HG03025 (cell line): Measurements from ENCODE around the gene ZNF423.

ENCODE experiments used
- ATAC-seq: cut with Tn5 transposase; IDR thresholded peaks from one replicate; pipeline ENCODE4 v1.9.1; 2021; ENCODE audit warnings: mild to moderate bottlenecking, moderate library complexity; ENCODE audit not compliant: unreplicated experiment, low FRiP score

The ZNF423 gene

GRCh38 chr16:49617710-49618330 is 238.1 kb downstream of the ZNF423 start:
- ATAC-seq: no peak

- no peak for ATAC-seq
Observed at GRCh38 chr16:49617016-49617629, 238.8 kb downstream of the ZNF423 start.

DNA sequence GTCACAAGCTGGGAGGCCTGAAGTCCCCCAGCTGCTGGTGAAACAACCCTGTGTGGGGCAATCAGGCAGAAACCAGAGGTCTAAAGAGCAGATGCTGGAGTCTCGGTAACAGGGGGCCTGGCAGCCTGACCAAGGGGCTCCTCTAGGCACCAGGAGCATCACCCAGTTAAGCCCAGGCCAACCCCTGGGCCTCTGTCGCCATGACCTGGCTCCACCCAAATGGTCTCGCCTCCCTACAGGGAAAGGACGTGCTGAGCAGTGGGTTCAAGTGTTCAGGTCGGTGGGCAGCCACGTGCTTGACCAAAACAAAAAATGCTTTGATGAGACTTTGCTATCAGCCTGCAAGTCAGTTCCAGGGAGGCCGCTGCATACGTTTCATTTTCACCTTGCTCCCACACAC is 240.3 kb downstream of the ZNF423 start:
- ATAC-seq: no peak

- ATAC-seq: no peak
Observed at GRCh38 chr16:49610983-49611382, 244.9 kb downstream of the ZNF423 start.

DNA sequence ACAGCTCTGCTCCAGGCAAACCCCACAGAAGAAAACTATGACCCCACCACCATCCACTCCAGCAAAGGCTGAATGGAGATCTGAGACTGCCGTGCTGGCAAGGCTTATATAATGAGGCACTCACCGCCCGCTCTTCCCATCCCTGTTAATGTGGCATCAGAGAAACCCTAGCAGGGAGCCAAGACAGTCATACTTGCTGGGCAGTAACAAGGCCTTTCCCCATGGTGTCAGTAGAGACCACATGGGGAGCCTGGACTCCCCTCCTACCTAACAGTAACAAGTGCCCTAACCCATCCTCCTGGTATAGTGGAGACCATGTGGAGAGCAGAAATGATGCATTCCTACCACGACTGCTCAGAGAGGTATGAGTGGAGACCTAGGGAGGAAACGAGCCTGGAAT is 247.1 kb downstream of the ZNF423 start:
- ATAC-seq: no peak

- ATAC-seq: no peak
Observed at GRCh38 chr16:49608098-49608497, 247.8 kb downstream of the ZNF423 start.

- ATAC-seq: no peak
Observed at GRCh38 chr16:49605536-49606254, 250.2 kb downstream of the ZNF423 start.

- ATAC-seq: no peak
Observed at GRCh38 chr16:49604602-49605001, 251.3 kb downstream of the ZNF423 start.

DNA sequence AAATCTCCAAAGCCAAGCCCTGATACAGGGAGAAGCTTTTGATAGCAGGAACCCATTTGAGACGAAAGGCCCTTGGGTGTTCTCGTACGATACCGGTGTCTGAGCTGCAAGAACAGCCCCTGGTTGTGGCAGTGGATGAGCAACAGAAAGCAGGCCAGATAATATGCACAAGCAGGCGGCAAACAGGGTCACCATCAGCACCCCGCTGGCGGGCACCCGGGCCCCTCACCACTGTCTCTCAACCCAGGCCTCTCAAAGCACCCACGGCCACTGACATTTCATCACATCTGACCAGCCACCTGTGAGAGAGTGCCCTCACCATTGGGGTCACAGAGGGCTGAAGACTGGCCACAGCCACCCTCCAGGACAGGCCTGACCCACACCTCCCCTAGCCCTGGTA is 252.0 kb downstream of the ZNF423 start:
- ATAC-seq: no peak

GRCh38 chr16:49602976-49603310 is 253.0 kb downstream of the ZNF423 start:
- ATAC-seq: no peak

- ATAC-seq: no peak
Observed at GRCh38 chr16:49602201-49602975, 253.5 kb downstream of the ZNF423 start.

GRCh38 chr16:49601576-49601975 is 254.3 kb downstream of the ZNF423 start:
- ATAC-seq: no peak

- no peak for ATAC-seq
Observed at GRCh38 chr16:49600976-49601375, 254.9 kb downstream of the ZNF423 start.

DNA sequence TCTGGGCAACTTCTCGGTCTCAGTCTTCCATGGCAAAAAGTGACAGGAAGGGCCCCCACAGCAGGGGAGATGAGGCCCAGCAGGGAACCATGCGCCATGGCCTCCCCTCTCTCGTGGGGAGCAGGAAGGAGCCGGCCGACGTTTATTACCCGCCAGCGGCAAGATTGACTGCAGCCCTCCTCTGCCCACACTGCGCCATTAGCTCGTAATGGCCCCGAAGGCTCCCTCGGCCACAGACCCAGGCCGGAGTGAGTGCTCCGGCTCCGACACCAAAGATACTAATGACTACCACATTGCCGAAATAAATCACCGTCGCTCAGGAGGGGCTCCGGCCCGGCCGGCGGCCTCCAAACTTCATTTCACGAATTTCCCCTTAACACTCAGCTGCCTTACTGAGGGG is 255.4 kb downstream of the ZNF423 start:
- ATAC-seq: no peak

GRCh38 chr16:49599704-49600103 is 256.2 kb downstream of the ZNF423 start:
- no peak for ATAC-seq

DNA sequence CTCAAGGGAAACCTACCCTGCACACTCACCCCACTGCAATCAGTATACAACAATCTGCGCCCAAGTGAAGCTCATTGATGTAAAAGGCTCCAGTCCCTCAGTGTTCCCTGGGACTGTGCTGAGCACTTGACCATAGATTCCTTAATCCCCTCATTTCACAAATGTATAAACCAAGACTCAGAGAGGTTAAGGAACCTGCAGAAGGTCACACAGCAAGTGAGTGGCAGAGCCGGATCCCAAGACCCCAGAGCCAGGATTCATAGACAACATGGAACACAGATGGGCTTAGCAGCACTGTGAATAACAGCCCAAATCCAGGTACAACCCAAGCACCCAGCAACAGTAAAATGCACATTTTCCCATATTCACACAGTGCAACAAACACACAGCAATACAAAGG is 256.6 kb downstream of the ZNF423 start:
- ATAC-seq: no peak

GRCh38 chr16:49598383-49599170 is 257.3 kb downstream of the ZNF423 start:
- ATAC-seq: peak; percentile 81

DNA sequence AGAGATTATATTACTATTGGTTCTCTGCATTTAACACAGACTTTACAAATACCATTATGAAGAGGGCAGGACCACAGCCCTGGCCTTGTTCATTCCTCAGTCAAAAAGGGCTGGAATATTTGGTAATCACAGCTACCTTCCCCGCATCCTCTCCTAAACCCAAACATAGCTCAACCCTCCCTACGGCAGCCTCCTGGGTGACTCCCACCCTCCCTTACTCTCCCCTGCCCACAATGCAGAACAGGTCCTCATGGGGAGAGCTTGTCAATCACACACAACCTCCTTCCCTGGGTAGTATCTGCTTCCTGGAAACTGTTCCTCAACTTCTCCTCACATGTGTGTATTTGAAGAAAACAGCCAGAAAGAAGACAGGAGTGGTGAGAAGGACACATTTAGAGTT is 258.1 kb downstream of the ZNF423 start:
- ATAC-seq: no peak

DNA sequence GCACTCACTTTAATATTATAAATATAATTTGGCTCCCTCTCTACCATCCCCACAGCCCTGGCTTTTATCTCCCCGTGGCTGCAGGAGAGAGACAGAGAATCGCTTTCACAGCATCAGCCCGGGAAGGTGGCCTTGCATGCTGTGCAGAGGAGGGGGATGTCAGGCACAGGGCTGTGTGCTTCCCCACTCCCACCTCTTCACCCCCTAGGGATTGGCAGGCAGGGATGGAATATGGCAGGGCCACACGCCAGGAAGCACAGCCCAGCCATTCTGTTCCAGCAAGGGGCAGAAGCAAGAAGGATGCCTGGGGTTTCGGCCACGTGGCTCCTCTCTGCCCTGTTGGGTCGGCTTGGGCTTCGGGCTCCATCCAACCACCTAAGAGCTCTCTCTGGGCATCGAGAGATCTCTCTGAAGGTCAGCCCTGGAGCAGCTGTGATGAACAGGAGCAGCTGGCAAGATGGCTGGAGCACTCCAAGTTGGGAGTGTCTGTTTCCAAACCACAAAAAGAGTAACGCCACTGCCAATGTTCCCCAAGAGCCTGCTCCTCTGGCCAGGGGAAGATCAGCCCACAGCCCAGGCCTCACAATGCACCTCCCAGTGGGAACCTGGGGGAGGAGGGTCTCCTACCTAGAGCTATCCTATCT is 259.1 kb downstream of the ZNF423 start:
- no peak for ATAC-seq

- no peak for ATAC-seq
Observed at GRCh38 chr16:49596068-49596467, 259.8 kb downstream of the ZNF423 start.
